ENCODE measurements around the gene CIRBP.

The CIRBP gene

GRCh38 chr19:1269065-1269477, at the start of gene CIRBP:
Gene CIRBP, plus strand, starts transcription at chr19:1269332. Its CDS starts 1,602 bp downstream, at chr19:1270934.
- peak; percentile 96 to 98 for DNase-seq (ENCODE audit: low read depth in 1 of 2, low spot score in 1 of 2)
- in situ Hi-C loops (cut with HindIII; ENCODE audit: low pct_unique_long_range_greater_than_20kb, low sequenced_read_pairs) = no loop called here
- TF ChIP-seq JUND (IDR thresholded peaks at IDR 0.05; ENCODE audit: low read depth) = no peak

GRCh38 chr19:1219786-1220476, 49.2 kb upstream of the CIRBP start:
- no peak for TF ChIP-seq JUND (IDR thresholded peaks at IDR 0.05; ENCODE audit: low read depth)

GRCh38 chr19:1220477-1220930, 48.6 kb upstream of the CIRBP start:
- no peak for DNase-seq (ENCODE audit: low read depth in 1 of 2, low spot score in 1 of 2)
- in situ Hi-C loops (cut with HindIII; ENCODE audit: low pct_unique_long_range_greater_than_20kb, low sequenced_read_pairs) = no loop called here
- no peak for TF ChIP-seq JUND (IDR thresholded peaks at IDR 0.05; ENCODE audit: low read depth)

More at GRCh38 chr19:1219786-1220476, 49.2 kb upstream of the CIRBP start:
- in situ Hi-C loops (cut with HindIII; ENCODE audit: low pct_unique_long_range_greater_than_20kb, low sequenced_read_pairs) = no loop called here
- DNase-seq (ENCODE audit: low read depth in 1 of 2, low spot score in 1 of 2) = no peak

GRCh38 chr19:1220976-1221903, 47.9 kb upstream of the CIRBP start:
- DNase-seq (ENCODE audit: low read depth in 1 of 2, low spot score in 1 of 2) = no peak
- in situ Hi-C loops (cut with HindIII; ENCODE audit: low pct_unique_long_range_greater_than_20kb, low sequenced_read_pairs) = no loop called here
- no peak for TF ChIP-seq JUND (IDR thresholded peaks at IDR 0.05; ENCODE audit: low read depth)

- in situ Hi-C loops (cut with HindIII; ENCODE audit: low pct_unique_long_range_greater_than_20kb, low sequenced_read_pairs) = no loop called here
- no peak for DNase-seq (ENCODE audit: low read depth in 1 of 2, low spot score in 1 of 2)
Measured at GRCh38 chr19:1221904-1222255, 47.3 kb upstream of the CIRBP start.

GRCh38 chr19:1222394-1222793, 46.7 kb upstream of the CIRBP start:
- DNase-seq (ENCODE audit: low read depth in 1 of 2, low spot score in 1 of 2) = no peak
- TF ChIP-seq JUND (IDR thresholded peaks at IDR 0.05; ENCODE audit: low read depth) = no peak
- in situ Hi-C loops (cut with HindIII; ENCODE audit: low pct_unique_long_range_greater_than_20kb, low sequenced_read_pairs) = no loop called here

More at GRCh38 chr19:1221904-1222255, 47.3 kb upstream of the CIRBP start:
- TF ChIP-seq JUND (IDR thresholded peaks at IDR 0.05; ENCODE audit: low read depth) = no peak

GRCh38 chr19:1223018-1223855, 45.9 kb upstream of the CIRBP start:
- peak in 1 of 2 experiments; percentile 69 for DNase-seq (ENCODE audit: low read depth in 1 of 2, low spot score in 1 of 2)
- no peak for TF ChIP-seq JUND (IDR thresholded peaks at IDR 0.05; ENCODE audit: low read depth)
- in situ Hi-C loops (cut with HindIII; ENCODE audit: low pct_unique_long_range_greater_than_20kb, low sequenced_read_pairs) = no loop called here

GRCh38 chr19:1224047-1224825, 44.9 kb upstream of the CIRBP start:
- TF ChIP-seq JUND (IDR thresholded peaks at IDR 0.05; ENCODE audit: low read depth) = no peak
- in situ Hi-C loops (cut with HindIII; ENCODE audit: low pct_unique_long_range_greater_than_20kb, low sequenced_read_pairs) = no loop called here
- DNase-seq (ENCODE audit: low read depth in 1 of 2, low spot score in 1 of 2) = no peak

- no peak for TF ChIP-seq JUND (IDR thresholded peaks at IDR 0.05; ENCODE audit: low read depth)
- no peak for DNase-seq (ENCODE audit: low read depth in 1 of 2, low spot score in 1 of 2)
- in situ Hi-C loops (cut with HindIII; ENCODE audit: low pct_unique_long_range_greater_than_20kb, low sequenced_read_pairs) = no loop called here
Measured at GRCh38 chr19:1224847-1225246, 44.3 kb upstream of the CIRBP start.

- DNase-seq (ENCODE audit: low read depth in 1 of 2, low spot score in 1 of 2) = no peak
- in situ Hi-C loops (cut with HindIII; ENCODE audit: low pct_unique_long_range_greater_than_20kb, low sequenced_read_pairs) = no loop called here
- no peak for TF ChIP-seq JUND (IDR thresholded peaks at IDR 0.05; ENCODE audit: low read depth)
Measured at GRCh38 chr19:1225440-1226226, 43.5 kb upstream of the CIRBP start.

GRCh38 chr19:1226227-1226518, 43.0 kb upstream of the CIRBP start:
- TF ChIP-seq JUND (IDR thresholded peaks at IDR 0.05; ENCODE audit: low read depth) = no peak
- in situ Hi-C loops (cut with HindIII; ENCODE audit: low pct_unique_long_range_greater_than_20kb, low sequenced_read_pairs) = no loop called here
- DNase-seq (ENCODE audit: low read depth in 1 of 2, low spot score in 1 of 2) = no peak
